HL-60 (cell line): ENCODE measurements around the gene SAP30L.

Source experiments
- POLR2AphosphoS5 ChIP-seq: IDR thresholded peaks from 2 replicates; pipeline ENCODE4 v1.6.1; 2012; ENCODE audit warnings: low read depth
- TF ChIP-seq, protein P1 (sequence below): IDR thresholded peaks from one replicate; pipeline ENCODE4 v1.5.1; 2011; ENCODE audit warnings: low read length, control low read depth, inconsistent platforms; ENCODE audit not compliant: insufficient read depth

DNA sequence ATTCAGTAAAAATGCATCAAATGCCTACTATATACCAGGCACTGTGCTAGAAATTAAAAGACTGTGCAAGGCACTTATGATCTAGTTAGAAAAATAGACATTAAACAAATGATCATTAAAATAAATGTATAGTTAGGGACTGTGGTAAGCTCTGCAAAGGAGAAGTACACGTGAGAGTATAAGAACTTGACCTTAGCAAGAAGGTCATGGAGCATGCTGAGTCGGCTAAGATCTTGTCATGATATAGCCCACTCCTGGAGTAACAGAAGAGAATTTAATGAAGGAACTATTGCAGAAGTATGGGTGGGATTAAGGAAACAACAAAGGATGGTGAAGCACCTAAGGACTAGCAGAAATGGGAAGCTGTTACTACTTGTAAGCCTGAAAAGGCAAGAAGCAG is 23.5 kb upstream of the SAP30L start:
- TF ChIP-seq, protein P1, sequence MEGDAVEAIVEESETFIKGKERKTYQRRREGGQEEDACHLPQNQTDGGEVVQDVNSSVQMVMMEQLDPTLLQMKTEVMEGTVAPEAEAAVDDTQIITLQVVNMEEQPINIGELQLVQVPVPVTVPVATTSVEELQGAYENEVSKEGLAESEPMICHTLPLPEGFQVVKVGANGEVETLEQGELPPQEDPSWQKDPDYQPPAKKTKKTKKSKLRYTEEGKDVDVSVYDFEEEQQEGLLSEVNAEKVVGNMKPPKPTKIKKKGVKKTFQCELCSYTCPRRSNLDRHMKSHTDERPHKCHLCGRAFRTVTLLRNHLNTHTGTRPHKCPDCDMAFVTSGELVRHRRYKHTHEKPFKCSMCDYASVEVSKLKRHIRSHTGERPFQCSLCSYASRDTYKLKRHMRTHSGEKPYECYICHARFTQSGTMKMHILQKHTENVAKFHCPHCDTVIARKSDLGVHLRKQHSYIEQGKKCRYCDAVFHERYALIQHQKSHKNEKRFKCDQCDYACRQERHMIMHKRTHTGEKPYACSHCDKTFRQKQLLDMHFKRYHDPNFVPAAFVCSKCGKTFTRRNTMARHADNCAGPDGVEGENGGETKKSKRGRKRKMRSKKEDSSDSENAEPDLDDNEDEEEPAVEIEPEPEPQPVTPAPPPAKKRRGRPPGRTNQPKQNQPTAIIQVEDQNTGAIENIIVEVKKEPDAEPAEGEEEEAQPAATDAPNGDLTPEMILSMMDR = no peak
- no peak for TF ChIP-seq POLR2AphosphoS5
